ENCODE data around the gene CDK4.

DNA sequence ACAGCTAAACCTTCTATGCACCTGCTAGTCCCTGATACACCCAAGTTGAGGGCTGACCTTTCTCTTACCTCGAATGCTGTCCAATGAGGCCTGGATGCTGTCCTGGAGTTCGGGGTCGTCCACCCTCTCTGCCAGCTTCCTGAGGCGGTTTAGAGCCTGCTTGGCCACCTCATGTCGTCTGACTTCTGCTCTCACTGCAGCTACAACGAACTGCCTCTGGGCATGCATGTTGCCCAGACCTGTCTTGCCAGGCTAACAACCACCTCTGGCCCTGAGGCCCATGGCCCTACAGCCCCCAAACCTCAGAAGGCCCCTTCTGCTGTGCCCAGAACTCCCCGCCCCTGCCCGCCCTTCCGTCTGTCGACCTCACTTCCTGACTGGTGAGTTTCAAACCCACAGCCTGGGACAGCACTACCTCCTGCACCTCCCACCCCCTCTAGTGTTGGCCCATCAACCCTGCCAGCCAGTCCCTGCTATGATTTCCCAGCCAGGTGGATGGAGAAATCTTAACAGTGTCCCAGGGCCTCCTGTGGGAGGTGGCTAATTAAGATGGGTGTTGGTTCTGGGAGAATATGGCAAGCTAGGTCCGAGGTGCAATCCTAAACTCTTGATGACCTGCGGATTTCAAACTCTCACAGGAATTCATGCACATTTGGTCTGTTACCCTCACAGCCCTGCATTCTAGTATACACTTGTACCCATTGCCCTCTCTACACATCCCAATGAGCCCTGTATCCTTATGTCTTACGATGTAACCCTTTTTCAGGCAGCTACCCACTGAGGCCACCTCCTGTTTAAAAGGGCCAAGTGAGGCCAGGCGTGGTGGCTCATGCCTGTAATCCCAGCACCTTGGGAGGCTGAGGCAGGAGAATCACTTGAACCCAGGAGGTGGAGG lies 10.0 kb downstream of the CDK4 start:
- TF ChIP-seq, protein P1, sequence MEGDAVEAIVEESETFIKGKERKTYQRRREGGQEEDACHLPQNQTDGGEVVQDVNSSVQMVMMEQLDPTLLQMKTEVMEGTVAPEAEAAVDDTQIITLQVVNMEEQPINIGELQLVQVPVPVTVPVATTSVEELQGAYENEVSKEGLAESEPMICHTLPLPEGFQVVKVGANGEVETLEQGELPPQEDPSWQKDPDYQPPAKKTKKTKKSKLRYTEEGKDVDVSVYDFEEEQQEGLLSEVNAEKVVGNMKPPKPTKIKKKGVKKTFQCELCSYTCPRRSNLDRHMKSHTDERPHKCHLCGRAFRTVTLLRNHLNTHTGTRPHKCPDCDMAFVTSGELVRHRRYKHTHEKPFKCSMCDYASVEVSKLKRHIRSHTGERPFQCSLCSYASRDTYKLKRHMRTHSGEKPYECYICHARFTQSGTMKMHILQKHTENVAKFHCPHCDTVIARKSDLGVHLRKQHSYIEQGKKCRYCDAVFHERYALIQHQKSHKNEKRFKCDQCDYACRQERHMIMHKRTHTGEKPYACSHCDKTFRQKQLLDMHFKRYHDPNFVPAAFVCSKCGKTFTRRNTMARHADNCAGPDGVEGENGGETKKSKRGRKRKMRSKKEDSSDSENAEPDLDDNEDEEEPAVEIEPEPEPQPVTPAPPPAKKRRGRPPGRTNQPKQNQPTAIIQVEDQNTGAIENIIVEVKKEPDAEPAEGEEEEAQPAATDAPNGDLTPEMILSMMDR (conservative IDR thresholded peaks at IDR 0.05) = peak; percentile 27; the same call in 1 of the 2 replicates
- no peak for TF ChIP-seq EZH2 (IDR thresholded peaks at IDR 0.05; ENCODE audit: low read depth)

All from PC-9 (cell line).